Measurements from ENCODE around the gene STARD4. TPM values are rescaled to one million over a fixed set of nuclear protein-coding genes. Genes with fewer than 3 reads are reported as not detected.

The STARD4 gene, protein sequence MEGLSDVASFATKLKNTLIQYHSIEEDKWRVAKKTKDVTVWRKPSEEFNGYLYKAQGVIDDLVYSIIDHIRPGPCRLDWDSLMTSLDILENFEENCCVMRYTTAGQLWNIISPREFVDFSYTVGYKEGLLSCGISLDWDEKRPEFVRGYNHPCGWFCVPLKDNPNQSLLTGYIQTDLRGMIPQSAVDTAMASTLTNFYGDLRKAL
- 37.6 and 41.8 TPM in 2 replicates for total RNA-seq (2014; rRNA removed; shearing (Covaris generic))
- polyA plus RNA-seq (2015; cell fraction: cytosol; rRNA removed): 41.9 and 43.6 TPM in 2 replicates
- 62.9 and 71.9 TPM in 2 replicates for polyA plus RNA-seq (2015; cell fraction: nucleus; rRNA removed)

DNA sequence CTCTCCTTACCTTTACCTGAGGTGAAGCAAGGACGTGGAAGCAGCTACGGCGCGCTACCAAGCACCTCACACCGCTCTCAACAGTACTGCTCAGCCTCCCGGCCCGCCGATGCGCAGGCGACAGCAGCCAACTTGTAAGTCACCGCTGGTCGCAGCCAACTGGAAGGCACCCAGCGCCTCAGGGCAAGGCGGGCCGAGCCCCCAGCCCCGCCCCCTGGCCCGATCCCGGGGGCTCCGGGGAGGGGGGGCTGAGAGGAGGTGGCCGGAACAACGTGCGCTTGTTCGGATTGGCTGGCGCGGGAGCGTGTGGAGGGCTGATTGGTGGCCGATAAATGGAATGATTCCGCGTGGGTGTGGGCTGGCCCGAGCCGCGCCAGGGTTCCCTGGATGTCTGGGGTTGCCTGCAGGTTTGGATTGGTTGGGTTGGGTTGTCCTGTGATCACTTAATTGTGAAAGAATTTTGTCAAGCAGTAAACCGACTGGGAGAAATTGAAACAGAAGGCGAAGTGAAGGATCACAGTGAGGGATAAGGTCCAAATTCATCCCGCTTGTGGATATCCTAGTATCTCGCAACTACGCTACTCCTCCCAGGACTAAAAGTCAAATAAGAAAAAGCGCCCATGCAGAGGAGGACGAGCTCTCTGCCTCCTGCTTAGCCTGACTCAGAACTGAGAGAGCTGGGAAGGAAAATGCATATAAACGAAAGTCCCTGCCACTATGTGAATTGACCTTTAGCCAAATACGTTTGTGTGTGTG is at the start of gene STARD4:
STARD4 (minus strand) TSS at position 161 of the 756 bp plus-strand sequence. CDS start 5,102 bp downstream, outside the sequence.
- DNase-seq (ENCODE audit: low read depth): peak; percentile 99

DNA sequence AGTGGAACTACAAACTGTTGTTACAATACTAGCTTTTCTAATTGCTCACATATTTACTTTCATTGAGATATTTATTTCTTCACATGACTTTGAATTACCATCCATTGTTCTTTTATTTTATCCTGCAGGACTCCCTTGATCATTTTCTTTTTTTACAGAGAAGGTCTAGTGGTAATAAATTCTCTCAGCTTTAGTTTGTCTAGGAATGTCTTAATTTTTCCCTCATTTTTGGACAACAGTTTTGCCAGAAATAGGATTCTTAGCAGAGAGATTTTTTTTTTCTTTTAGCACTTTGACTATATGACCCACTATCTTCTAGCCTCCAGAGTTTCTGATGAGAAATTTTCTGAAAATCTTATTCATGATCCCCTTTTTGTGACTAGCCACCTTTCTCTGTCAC is 47.3 kb upstream of the STARD4 start:
- no peak for DNase-seq (ENCODE audit: low read depth)

DNA sequence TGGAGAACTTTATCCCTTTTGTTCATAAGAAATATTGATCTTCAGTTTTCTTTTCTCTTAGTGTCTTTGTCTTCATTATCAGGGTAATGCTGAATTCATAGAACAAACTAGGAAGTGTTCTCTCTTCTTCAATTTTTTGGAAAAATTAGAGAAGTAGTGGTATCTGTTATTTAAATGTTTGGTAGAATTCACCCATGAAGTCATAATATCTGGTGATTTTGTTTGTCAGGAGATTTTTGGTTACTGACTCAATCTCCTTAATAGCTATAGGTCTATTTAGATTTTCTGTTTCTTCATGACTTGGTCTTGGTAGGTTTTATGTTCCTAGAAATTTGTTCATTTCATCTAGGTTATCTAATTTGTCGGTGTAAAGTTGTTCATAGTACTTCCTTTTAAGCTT is 45.4 kb upstream of the STARD4 start:
- DNase-seq (ENCODE audit: low read depth): no peak

DNA sequence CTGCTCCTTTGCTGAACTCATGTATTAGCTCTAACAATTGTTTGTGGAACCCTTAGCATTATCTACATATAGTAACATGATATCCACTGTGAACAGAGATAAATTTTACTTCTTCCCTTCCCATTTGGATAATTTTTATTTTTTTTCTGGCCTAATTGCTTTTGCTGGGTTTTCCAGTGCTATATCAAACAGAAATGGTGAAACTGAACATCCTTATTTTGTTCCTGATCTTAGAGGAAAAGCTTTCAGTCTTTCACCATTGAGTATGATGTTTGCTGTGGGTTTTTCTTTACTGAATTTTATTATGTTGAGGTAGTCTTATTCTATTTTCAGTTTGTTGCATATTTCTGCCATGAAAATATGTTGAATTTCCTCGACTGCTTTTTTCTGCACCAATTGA is 44.8 kb upstream of the STARD4 start:
- no peak for DNase-seq (ENCODE audit: low read depth)

DNA sequence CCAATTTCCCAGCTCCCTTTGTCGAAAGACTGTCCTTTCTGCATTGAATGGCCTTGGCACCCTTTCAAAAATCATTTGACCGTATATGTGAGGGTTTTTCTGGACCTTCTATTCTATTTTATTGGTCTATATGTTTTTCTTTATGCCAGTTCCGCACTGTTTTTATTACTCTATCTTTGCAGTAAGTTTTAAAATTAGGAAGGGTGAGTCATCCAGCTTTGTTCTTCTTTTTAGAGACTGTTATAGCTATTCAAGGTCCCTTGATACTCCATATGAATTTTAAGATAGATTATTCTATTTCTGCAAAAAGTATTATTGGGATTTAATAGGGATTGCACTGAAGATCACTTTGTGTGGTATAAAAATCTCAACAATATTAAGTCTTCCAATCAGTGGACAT is 44.2 kb upstream of the STARD4 start:
- no peak for DNase-seq (ENCODE audit: low read depth)

DNA sequence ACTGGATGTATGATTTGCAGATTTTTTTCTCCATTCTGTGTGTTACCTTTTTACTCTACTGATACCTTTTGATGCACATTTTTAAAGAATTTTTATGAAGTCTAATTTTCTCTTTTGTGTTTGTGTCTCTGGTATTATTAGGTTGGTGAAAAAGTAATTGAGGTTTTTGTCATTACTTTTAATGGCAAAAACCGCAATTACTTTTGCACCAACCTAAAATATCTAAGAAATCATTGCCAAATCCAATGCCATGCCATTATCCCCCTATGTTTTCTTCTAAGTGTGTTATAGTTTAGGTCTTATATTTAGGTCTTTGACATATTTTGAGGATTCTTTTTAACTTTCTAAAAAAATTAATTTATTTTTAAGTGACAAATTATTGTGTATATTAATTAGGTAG is 43.4 kb upstream of the STARD4 start:
- no peak for DNase-seq (ENCODE audit: low read depth)

DNA sequence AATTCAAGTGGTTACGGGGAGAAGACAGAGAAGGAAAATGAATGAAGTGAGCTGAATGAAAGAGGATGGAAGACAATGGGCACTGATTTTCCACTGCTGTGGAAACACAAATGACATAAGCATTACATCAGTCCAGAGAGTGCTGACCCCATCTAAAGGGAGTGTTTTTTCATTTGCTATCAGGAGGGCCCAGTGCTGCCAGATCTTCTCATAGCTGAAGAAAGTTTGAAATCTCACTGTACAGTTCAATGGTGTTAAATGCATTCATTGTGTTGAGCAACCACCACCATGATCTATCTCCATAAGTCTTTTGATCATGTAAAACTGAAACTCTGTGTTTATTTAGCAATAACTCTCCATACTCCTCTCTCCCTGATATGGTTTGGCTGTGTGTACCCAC is 41.5 kb upstream of the STARD4 start:
- no peak for DNase-seq (ENCODE audit: low read depth)

DNA sequence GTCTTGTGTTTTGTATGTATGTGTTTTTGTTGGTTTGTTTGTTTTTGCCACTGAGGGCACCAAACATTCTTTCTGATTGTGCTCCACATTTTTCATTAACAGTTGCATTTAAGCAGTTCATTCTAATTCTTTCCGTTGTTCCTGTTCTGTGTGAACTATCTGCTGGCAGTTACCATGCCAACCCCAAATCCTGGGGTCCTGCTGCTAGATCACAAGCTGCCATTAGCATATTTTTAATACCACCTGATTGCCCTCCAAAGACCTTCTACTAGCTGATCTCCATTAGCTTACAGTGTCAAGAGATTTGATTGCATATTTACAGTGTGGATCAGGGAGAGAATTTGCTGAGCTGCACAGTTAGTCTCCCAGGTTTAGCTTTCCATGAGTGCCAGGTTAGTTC is 40.6 kb upstream of the STARD4 start:
- no peak for DNase-seq (ENCODE audit: low read depth)

DNA sequence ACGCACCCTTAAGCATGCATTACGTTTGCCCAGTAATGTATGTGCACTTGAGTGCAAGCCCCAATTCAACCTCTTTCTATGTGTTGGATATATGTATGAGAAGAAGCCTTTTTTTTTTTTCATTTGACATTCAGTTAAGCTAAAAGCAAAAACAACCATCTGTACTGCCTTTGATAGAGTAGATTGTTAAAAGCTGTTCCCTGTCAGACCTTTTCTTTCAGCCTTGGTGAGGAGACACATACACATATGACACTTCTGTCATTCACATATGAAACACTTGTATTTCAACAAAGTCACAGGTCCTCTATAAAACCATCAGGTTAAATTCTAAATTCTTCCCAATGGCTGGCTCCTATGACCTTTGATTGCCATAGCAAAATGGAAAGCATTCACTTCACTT is 40.2 kb upstream of the STARD4 start:
- DNase-seq (ENCODE audit: low read depth): no peak

DNA sequence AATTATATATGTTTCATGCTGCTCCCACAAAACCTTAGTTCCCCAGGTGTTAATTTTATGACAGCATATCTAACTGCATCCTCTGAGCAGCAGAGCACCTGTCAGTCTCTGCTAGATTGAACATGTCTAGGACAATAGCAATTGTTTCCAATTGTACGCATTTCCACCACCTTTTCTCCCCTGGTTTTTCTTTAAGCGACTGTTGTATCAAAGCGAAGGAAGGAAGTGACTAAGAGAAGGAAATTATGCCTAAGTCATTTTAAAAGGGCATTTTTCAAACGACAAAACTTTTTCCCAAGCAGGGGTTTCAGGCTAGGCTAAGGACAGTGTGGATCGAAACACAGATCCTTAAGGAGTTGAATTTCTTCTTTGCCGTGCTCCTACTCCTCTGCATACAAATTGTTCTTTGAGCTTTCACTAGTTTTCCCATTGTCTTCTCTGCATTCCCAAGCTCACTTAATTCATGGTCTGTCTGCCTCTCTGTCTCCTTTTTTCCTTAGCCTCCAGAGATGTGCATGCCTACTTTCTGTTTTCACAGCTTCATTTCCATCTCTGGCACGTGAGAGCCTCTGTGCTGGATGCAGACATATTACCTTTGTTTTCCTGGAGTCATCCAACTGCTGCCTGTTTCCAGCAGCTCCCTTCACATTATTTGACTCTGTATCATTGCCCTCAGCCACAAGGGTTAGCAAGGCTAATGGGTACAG is 39.4 kb upstream of the STARD4 start:
- DNase-seq (ENCODE audit: low read depth): peak; percentile 61

DNA sequence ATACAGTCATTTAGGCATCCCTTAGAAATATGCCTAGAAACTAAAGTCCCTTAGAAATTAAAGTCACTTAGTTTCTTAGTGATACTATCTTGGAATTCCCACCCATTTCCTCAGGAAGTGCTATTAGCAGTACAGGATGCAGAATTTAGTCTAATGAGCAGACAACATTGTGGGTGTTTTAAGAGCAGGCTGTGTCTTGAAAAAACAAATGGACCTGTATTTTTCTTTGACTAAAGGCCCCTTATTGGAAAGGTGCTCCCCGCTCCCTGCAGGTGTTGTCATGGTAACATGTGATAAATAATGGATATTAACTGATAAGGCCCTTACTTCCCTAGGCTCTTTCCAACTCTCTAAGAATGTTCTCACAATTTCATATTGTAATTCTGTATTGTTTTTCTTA is 38.8 kb upstream of the STARD4 start:
- DNase-seq (ENCODE audit: low read depth): no peak

DNA sequence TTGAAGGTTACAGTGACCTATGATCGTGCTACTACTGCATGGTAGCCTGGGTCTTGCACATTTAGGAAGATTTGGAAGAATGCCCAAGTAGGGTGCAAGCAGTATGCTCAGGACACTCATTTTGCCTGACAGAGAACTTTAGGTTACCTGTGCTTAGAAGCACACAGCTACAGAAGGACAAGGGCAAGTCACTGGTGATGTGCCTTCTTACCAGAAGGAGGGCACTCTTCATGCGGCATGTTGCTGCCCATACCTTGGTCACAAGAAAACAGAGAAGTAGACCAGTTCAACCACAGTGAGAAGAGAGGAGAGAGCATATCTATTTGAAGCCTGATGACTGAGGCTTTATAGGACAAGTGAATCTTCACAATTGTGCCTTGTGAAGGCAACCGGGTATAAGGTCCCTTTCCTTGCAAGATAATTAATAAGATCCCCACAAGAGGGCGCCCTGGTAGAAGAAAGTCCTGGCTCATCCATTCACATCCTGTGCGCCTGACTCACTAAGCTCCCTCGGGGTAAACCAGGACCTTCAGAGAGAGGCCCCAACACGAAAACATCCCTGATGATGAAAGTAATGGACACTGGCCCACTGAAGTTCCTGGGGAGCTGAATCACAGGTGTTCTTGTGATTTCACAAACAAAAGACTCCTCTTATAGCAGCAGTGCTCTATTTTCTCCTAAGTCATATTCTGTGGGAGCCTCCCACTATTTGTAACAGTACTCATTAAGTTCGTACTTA is 38.1 kb upstream of the STARD4 start:
- DNase-seq (ENCODE audit: low read depth): peak; percentile 92

DNA sequence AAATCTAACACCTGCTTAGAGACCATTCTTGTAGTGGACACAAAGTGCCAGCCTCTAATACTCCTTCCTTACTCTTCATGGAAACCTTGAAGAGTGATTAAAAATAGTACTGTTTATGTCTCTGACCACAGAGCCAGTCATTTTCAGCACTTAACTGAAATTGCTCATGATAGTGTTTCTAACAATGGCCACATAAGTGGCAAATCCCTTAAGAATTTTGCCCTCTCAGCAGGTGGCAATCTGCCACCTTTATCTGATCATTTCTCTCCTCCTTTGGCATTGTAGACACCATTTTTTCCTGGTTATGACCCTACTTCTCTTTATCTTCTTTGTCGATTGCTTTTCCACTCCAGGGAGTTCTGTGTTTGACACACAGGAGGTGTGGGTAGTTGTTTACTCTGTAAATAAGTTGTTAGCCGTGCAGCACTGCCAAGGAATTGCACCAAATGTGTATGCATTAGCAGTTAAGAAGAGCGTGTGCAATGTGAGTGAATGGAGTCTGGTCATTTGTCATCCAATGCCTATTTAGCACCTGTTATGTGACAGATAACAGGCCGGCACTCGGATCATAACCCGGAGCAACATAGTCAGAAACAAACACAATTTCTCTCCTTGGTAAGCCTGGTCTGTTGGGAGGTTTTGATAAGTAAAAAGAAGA is 36.8 kb upstream of the STARD4 start:
- no peak for DNase-seq (ENCODE audit: low read depth)

DNA sequence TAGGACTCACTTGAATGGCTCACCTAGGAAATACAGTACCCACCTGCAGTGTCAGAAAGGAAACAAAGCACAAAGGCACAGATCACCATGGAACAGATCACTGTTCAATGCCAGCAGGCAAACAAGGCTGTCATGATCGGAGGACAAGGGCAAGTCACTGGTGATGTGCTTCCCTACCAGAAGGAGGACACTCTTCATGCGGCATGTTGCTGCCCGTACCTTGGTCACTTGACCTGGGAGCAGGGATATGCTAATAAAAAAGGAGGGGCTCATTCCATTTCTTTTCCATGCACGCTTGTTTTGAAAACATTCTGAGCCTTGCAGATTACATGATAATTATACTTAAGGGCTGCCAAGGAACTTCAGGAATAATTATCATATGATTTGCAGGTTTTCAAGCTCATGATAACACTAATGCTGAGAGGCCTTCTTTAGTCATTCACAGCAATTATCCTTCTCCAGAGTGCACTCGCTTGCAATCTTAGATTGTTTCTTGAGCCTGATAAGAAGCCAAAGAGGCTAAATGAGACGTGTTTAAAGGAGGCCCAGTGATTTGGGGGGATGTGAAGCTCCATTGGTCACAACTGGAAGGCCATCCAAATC is 36.1 kb upstream of the STARD4 start:
- no peak for DNase-seq (ENCODE audit: low read depth)

DNA sequence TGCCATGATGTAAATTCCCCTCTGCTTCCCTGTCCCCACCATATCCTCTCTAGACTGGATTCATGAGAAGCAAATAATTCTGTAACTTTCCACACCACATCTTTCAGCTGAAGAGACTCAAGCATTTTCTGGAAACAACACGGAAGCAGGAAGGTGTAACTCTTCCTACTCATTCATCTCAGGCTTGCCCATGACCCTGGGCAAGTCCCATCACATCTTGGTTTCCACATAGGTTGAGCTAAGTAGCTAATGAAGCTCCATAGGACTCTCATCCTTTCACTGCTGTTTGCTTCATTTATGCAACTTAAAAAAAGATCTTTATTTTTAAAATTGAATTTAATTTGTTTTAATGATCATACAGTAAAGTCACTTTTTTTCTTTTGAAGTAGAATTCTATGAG is 32.7 kb upstream of the STARD4 start:
- DNase-seq (ENCODE audit: low read depth): no peak

DNA sequence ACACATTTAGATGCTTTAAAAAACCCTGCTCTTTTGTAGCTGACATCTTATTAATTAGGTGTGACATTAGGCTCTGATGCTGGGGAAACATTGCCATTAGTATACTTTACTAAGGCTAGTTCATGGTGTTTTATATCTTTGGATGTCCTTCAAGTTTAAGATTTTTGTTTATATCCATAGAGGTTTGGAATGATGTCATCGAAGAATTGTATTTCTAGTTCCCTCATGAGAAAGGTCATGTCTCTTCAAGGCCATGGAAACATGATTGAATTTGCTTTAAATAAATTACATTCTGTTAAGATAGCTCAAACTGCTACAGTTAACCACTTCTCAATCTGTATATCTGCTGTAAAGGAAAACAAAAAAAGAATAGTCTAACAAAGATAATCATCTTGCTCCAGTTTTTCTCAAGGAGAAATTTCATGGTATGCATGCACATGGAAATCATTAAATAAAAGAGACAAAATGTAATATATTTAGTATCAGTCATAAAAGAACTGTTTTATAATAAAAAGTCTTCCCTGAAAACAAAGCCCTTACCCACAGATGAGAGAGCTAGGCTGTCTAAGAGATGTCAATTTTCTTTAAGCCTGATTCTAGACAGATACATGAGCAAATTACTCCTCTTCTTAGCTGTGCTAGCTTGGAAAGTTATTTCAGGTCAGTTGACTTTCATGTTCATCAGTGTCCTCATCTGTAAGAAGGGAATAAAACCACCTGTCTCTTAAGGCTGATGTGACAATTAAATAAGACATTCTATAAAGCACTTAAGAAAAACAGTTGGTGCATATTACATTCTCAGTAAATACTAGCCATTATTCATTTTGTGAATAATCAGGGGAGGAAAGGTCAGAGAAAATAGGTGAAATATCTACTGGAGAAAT is 25.0 kb upstream of the STARD4 start:
- no peak for DNase-seq (ENCODE audit: low read depth)

DNA sequence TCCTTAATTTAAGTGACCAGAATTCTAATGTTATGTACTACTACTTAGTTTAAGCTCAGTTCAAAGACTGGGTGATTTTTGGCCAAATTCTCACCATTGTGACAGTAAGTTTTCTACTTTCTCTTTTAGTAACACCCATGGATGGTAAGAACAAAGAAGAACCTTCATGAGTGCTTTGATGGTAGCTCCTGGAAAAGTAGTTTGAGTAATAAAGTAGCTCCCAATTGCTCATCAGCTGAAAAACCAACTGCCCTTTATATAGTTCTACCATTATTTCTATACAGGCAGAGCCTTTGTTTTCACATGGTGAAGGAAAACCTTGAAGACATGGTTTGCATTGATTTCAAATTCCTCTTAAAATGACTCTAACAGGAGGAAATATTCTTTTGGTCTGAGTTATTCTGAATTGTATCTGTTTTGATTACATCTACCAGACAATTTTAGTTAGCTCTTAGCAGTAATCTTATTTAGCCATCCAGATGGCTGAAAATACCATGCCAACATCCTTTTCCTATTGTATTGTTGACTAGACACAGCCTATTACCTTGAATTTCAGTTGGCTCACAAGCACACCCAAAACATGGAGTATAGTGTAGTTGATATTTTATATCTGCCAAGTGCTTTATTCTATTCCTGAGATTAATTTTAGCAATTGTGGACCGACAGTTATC is 23.7 kb upstream of the STARD4 start:
- no peak for DNase-seq (ENCODE audit: low read depth)

DNA sequence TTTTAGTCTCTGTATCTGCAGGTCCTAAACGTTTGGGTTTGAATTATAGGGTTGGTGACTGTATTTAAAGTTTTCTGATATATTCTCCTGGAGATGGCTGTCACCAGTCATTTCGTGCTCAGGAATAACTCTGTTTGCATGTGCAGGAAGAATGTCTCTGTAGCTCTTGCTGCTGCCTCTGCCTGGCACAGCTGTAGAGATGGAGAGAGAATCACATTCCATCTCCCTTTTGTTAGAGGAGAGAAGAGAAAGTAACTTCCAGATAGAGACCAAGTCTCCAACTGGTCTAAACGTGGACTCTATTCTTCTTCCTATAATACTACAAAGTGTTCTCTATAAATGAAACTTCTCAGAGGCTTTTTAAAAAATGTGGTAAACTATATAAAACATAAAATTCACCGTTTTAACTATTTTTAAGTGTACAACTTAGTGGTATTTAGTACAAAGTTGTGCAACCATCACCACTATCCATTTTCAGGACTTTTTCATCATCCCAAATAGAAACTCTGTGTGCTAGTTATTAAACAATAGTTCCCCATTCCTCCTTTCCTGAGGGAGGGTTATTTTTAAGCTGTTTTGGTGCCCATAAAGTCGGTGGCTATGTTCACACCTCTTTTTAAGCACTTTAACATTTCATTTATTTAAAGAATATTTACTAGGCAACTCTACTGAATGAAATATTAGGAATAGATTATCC is 20.7 kb upstream of the STARD4 start:
- DNase-seq (ENCODE audit: low read depth): no peak
